ENCODE measurements around the gene CACNG8.

The CACNG8 gene

GRCh38 chr19:54014920-54015560 is 52.3 kb downstream of the CACNG8 start (continued):
- no peak for TF ChIP-seq ZNF747 (tag by site-specific recombination; IDR thresholded peaks at IDR 0.05)
- no peak for TF ChIP-seq ZFHX2 (tag by site-specific recombination; conservative IDR thresholded peaks at IDR 0.05)
- TF ChIP-seq ZNF664 (tag by site-specific recombination; IDR thresholded peaks at IDR 0.05), result no peak
- TF ChIP-seq ZNF16 (tag by site-specific recombination; IDR thresholded peaks at IDR 0.05; ENCODE audit: low read depth), result no peak
- 0 out of 2 replicates have a peak, but pooled peaks have one; percentile 62 for TF ChIP-seq ZSCAN23 (tag by site-specific recombination; IDR thresholded peaks at IDR 0.05)
- TF ChIP-seq SP3 (tag by site-specific recombination; IDR thresholded peaks at IDR 0.05), result no peak
- no peak for TF ChIP-seq ELK4 (IDR thresholded peaks at IDR 0.05; ENCODE audit: borderline replicate concordance, low read depth, low read length)
- TF ChIP-seq YY1 (tag by site-specific recombination; IDR thresholded peaks at IDR 0.05), result no peak
- no peak for TF ChIP-seq ZBTB48 (tag by site-specific recombination; IDR thresholded peaks at IDR 0.05)
- no peak for TF ChIP-seq ZNF549 (tag by site-specific recombination; IDR thresholded peaks at IDR 0.05)
- TF ChIP-seq ZNF324 (tag by site-specific recombination; IDR thresholded peaks at IDR 0.05), result 0 out of 2 replicates have a peak, but pooled peaks have one; percentile 49
- no peak for TF ChIP-seq ZFP3 (tag by site-specific recombination; IDR thresholded peaks at IDR 0.05; ENCODE audit: low read depth)
- TF ChIP-seq ZNF416 (tag by site-specific recombination; IDR thresholded peaks at IDR 0.05), result no peak
- TF ChIP-seq ZNF513 (tag by site-specific recombination; IDR thresholded peaks at IDR 0.05), result no peak
- no peak for TF ChIP-seq ZNF837 (tag by site-specific recombination; IDR thresholded peaks at IDR 0.05)
- TF ChIP-seq ZNF677 (tag by site-specific recombination; IDR thresholded peaks at IDR 0.05), result no peak
- TF ChIP-seq, protein P1, sequence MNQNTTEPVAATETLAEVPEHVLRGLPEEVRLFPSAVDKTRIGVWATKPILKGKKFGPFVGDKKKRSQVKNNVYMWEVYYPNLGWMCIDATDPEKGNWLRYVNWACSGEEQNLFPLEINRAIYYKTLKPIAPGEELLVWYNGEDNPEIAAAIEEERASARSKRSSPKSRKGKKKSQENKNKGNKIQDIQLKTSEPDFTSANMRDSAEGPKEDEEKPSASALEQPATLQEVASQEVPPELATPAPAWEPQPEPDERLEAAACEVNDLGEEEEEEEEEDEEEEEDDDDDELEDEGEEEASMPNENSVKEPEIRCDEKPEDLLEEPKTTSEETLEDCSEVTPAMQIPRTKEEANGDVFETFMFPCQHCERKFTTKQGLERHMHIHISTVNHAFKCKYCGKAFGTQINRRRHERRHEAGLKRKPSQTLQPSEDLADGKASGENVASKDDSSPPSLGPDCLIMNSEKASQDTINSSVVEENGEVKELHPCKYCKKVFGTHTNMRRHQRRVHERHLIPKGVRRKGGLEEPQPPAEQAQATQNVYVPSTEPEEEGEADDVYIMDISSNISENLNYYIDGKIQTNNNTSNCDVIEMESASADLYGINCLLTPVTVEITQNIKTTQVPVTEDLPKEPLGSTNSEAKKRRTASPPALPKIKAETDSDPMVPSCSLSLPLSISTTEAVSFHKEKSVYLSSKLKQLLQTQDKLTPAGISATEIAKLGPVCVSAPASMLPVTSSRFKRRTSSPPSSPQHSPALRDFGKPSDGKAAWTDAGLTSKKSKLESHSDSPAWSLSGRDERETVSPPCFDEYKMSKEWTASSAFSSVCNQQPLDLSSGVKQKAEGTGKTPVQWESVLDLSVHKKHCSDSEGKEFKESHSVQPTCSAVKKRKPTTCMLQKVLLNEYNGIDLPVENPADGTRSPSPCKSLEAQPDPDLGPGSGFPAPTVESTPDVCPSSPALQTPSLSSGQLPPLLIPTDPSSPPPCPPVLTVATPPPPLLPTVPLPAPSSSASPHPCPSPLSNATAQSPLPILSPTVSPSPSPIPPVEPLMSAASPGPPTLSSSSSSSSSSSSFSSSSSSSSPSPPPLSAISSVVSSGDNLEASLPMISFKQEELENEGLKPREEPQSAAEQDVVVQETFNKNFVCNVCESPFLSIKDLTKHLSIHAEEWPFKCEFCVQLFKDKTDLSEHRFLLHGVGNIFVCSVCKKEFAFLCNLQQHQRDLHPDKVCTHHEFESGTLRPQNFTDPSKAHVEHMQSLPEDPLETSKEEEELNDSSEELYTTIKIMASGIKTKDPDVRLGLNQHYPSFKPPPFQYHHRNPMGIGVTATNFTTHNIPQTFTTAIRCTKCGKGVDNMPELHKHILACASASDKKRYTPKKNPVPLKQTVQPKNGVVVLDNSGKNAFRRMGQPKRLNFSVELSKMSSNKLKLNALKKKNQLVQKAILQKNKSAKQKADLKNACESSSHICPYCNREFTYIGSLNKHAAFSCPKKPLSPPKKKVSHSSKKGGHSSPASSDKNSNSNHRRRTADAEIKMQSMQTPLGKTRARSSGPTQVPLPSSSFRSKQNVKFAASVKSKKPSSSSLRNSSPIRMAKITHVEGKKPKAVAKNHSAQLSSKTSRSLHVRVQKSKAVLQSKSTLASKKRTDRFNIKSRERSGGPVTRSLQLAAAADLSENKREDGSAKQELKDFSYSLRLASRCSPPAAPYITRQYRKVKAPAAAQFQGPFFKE (tag by site-specific recombination; IDR thresholded peaks at IDR 0.05; ENCODE audit: borderline replicate concordance), result no peak
- TF ChIP-seq SP2 (tag by site-specific recombination; IDR thresholded peaks at IDR 0.05), result no peak
- TF ChIP-seq, protein P2, sequence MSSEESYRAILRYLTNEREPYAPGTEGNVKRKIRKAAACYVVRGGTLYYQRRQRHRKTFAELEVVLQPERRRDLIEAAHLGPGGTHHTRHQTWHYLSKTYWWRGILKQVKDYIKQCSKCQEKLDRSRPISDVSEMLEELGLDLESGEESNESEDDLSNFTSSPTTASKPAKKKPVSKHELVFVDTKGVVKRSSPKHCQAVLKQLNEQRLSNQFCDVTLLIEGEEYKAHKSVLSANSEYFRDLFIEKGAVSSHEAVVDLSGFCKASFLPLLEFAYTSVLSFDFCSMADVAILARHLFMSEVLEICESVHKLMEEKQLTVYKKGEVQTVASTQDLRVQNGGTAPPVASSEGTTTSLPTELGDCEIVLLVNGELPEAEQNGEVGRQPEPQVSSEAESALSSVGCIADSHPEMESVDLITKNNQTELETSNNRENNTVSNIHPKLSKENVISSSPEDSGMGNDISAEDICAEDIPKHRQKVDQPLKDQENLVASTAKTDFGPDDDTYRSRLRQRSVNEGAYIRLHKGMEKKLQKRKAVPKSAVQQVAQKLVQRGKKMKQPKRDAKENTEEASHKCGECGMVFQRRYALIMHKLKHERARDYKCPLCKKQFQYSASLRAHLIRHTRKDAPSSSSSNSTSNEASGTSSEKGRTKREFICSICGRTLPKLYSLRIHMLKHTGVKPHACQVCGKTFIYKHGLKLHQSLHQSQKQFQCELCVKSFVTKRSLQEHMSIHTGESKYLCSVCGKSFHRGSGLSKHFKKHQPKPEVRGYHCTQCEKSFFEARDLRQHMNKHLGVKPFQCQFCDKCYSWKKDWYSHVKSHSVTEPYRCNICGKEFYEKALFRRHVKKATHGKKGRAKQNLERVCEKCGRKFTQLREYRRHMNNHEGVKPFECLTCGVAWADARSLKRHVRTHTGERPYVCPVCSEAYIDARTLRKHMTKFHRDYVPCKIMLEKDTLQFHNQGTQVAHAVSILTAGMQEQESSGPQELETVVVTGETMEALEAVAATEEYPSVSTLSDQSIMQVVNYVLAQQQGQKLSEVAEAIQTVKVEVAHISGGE (tag by site-specific recombination; conservative IDR thresholded peaks at IDR 0.05; ENCODE audit: low read depth), result no peak
- peak; percentile 67; the same call in 1 of the 2 replicates for TF ChIP-seq ZNF488 (tag by site-specific recombination; IDR thresholded peaks at IDR 0.05)
- TF ChIP-seq, protein P3, sequence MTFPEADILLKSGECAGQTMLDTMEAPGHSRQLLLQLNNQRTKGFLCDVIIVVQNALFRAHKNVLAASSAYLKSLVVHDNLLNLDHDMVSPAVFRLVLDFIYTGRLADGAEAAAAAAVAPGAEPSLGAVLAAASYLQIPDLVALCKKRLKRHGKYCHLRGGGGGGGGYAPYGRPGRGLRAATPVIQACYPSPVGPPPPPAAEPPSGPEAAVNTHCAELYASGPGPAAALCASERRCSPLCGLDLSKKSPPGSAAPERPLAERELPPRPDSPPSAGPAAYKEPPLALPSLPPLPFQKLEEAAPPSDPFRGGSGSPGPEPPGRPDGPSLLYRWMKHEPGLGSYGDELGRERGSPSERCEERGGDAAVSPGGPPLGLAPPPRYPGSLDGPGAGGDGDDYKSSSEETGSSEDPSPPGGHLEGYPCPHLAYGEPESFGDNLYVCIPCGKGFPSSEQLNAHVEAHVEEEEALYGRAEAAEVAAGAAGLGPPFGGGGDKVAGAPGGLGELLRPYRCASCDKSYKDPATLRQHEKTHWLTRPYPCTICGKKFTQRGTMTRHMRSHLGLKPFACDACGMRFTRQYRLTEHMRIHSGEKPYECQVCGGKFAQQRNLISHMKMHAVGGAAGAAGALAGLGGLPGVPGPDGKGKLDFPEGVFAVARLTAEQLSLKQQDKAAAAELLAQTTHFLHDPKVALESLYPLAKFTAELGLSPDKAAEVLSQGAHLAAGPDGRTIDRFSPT (tag by site-specific recombination; IDR thresholded peaks at IDR 0.05), result no peak
- TF ChIP-seq ZNF23 (tag by site-specific recombination; IDR thresholded peaks at IDR 0.05; ENCODE audit: borderline replicate concordance), result no peak
- TF ChIP-seq ZNF366 (tag by site-specific recombination; conservative IDR thresholded peaks at IDR 0.05), result peak; percentile 85
- no peak for TF ChIP-seq ZNF433 (tag by site-specific recombination; IDR thresholded peaks at IDR 0.05; ENCODE audit: low read depth)
- no peak for TF ChIP-seq SETDB1 (IDR thresholded peaks at IDR 0.05; ENCODE audit: insufficient read length, low read length)

Data from HEK293 (cell line).